ENCODE results near the gene ACAN. TPM values are rescaled to one million over a fixed set of nuclear protein-coding genes. Genes with fewer than 3 reads are reported as not detected.

ACAN gene
- total RNA-seq, 1 experiment from 2014 or later, result not detected

DNA sequence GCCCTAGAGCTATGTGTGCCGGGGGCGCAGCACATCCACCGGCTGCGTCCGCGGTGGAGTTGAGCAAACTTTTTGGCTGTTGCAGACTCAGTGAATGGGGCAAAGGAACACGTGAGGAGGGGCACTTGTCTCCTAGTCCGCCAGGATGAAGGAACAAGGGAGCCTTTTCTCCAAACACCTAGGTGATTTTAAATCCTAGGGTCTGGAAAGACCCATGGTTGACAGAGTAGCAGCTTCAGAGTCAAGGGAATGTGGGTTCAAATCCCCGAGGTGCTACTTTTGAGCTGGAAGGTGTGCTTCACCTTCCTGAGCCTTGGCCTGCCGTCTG is 648 bp downstream of the ACAN start:
- no peak overlapping the region for H2AFZ ChIP-seq (ENCODE audit: low read length)
- no peak for DNase-seq
- no peaks in the 10 kb centered on the region for H4K20me1 ChIP-seq (ENCODE audit: insufficient read depth, low read depth, low read length)
- no peaks in the 10 kb centered on the region for H3K9me2 ChIP-seq (replicated peaks; ENCODE audit: insufficient read depth, low read length)
- no peaks in the 10 kb centered on the region for H3K79me2 ChIP-seq (ENCODE audit: low read length)
- peaks cover 1% of the 10 kb centered on the region; the same call in 1 of the 2 replicates for H3K4me1 ChIP-seq (ENCODE audit: low read length)
- H3K27me3 ChIP-seq (ENCODE audit: low read length), result no peaks in the 10 kb centered on the region
- H3K27ac ChIP-seq (ENCODE audit: low read length), result no peak overlapping the region
- no peaks in the 10 kb centered on the region for H3K9me3 ChIP-seq (ENCODE audit: low read length)
- no peak overlapping the region for H3K4me3 ChIP-seq (ENCODE audit: low read length)
- no peak overlapping the region for H3K4me2 ChIP-seq (ENCODE audit: low read depth, low read length, poor library complexity, severe bottlenecking)
- no peaks in the 10 kb centered on the region for H3K36me3 ChIP-seq (ENCODE audit: insufficient read depth, low read length)
- H3K9ac ChIP-seq (ENCODE audit: low read length), result no peak overlapping the region

DNA sequence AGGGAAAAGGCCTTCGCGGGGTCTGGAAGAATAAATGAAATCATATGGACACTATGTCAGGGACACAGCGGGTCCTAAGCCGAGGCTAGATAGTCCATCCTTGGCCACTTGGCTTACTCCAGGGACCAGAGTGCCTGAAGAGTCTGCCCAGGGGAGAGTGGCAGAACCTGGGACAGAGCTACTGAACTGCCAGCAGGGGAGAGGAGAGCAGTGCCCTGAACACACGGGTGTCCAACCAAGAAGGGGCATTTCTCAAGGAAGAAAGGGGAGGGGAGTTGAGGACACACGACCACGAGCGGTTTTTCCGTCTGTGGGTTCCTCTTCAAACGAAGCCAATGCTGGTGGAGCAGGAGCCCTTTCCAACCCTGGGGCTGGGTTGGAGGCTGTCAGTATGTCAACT is 1.0 kb downstream of the ACAN start:
- no peaks in the 10 kb centered on the region for H3K36me3 ChIP-seq (ENCODE audit: insufficient read depth, low read length)
- no peak overlapping the region for H3K27ac ChIP-seq (ENCODE audit: low read length)
- no peak for DNase-seq
- H3K4me1 ChIP-seq (ENCODE audit: low read length), result peaks cover 5% of the 10 kb centered on the region
- no peaks in the 10 kb centered on the region for H3K9me3 ChIP-seq (ENCODE audit: low read length)
- H4K20me1 ChIP-seq (ENCODE audit: insufficient read depth, low read depth, low read length), result no peaks in the 10 kb centered on the region
- no peaks in the 10 kb centered on the region for H3K9me2 ChIP-seq (replicated peaks; ENCODE audit: insufficient read depth, low read length)
- H3K79me2 ChIP-seq (ENCODE audit: low read length), result no peaks in the 10 kb centered on the region
- no peaks in the 10 kb centered on the region for H3K27me3 ChIP-seq (ENCODE audit: low read length)
- no peak overlapping the region for H3K4me2 ChIP-seq (ENCODE audit: low read depth, low read length, poor library complexity, severe bottlenecking)
- H3K9ac ChIP-seq (ENCODE audit: low read length), result no peak overlapping the region
- no peak overlapping the region for H3K4me3 ChIP-seq (ENCODE audit: low read length)
- H2AFZ ChIP-seq (ENCODE audit: low read length), result no peak overlapping the region

DNA sequence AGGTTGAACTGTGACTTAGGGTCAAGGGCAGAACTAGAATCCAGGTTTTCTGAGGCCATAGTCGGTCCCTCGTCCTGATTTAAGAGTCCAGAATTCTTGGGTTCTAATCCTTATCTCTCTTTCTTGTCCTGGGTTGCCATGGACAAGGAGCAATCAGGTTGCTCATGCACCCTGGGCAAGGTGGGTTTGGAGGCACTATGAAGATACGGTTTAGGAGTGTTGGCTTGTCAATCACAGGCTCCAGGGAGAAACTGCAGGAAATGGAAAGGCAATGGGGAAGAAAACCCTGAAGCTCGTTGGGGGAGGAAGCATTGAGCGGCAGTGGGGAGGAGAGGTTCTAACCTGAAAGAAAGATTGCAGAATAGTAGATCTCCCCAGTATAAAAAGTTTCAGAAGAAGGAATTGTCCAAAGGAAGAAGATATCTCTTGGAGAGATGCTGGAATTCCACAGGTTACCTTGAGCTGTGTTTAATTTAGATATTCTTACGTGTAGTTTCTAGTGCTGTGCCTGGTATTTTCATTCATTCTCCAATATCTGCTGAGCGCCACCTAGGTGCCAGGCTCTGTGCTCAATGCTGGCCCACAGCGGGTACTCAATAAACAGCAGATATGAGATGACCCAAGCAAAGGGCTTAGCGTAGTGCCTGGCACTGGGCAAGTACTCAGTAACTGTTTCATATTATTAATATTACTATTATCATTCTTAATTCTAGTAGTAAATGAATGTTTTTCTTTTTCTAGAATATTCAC is 2.0 kb downstream of the ACAN start:
- Histone ChIP-seq H2AFZ (ENCODE audit: low read length) (no peak overlapping the region), H3K4me2 (ENCODE audit: low read depth, low read length, poor library complexity, severe bottlenecking) (no peak overlapping the region), H3K4me3 (ENCODE audit: low read length) (no peak overlapping the region), H4K20me1 (ENCODE audit: insufficient read depth, low read depth, low read length) (no peaks in the 10 kb centered on the region), H3K9ac (ENCODE audit: low read length) (no peak overlapping the region), H3K9me3 (ENCODE audit: low read length) (no peaks in the 10 kb centered on the region), H3K36me3 (ENCODE audit: insufficient read depth, low read length) (no peaks in the 10 kb centered on the region), H3K27ac (ENCODE audit: low read length) (no peak overlapping the region), H3K79me2 (ENCODE audit: low read length) (no peaks in the 10 kb centered on the region), H3K9me2 (replicated peaks; ENCODE audit: insufficient read depth, low read length) (no peaks in the 10 kb centered on the region), H3K4me1 (ENCODE audit: low read length) (peaks cover 7% of the 10 kb centered on the region), H3K27me3 (ENCODE audit: low read length) (no peaks in the 10 kb centered on the region)
- peak; percentile 46 for DNase-seq

DNA sequence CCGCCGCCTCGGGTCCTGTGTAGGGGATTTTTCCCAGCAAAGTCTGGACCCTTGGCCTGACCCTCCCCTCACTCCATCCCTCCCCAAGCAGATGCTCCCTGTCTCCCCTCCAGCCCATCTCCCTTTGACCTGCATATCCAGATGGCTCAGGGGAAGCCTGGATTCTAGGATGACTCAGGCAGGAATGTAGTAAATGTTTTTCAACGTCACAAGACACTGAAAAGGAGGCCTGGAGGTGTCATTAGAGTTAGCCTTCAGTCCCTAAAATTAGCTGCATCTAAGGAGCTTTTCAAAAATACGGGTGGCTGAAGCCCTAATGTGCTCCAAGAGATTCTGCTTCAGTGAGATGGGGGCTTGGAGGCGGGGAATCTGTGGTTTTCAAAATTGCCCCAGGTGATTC is 7.2 kb downstream of the ACAN start:
- H2AFZ ChIP-seq (ENCODE audit: low read length), result no peak overlapping the region
- no peak for DNase-seq

DNA sequence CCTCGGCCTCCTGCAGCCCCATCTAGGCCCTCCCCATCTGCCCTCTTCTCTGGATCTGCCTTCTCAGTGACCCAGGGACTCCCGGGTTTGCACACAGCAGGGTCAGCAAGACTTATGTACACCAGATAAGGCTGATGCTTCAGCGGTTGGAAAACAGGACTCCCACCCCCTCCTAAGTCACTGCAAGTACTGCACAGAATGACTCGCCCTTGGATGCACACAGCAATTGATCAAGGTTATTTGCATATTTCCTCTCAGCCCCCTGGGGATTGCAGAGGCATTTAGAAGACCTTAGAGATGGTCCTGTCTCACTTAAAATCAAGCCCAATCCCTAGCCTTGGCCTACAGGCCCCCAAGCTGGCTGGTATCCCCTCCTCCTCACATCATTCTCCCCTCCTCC is 8.9 kb downstream of the ACAN start:
- Histone ChIP-seq H2AFZ (ENCODE audit: low read length) (no peak overlapping the region), H3K27ac (ENCODE audit: low read length) (no peak overlapping the region), H3K27me3 (ENCODE audit: low read length) (0 out of 2 replicates have a peak, but pooled peaks cover 3% of the 10 kb centered on the region), H3K9me2 (replicated peaks; ENCODE audit: insufficient read depth, low read length) (no peaks in the 10 kb centered on the region), H3K79me2 (ENCODE audit: low read length) (no peaks in the 10 kb centered on the region), H3K4me3 (ENCODE audit: low read length) (no peak overlapping the region), H4K20me1 (ENCODE audit: insufficient read depth, low read depth, low read length) (no peaks in the 10 kb centered on the region), H3K9me3 (ENCODE audit: low read length) (no peaks in the 10 kb centered on the region), H3K4me1 (ENCODE audit: low read length) (peaks cover 18% of the 10 kb centered on the region), H3K36me3 (ENCODE audit: insufficient read depth, low read length) (no peaks in the 10 kb centered on the region), H3K4me2 (ENCODE audit: low read depth, low read length, poor library complexity, severe bottlenecking) (no peak overlapping the region), H3K9ac (ENCODE audit: low read length) (no peak overlapping the region)
- DNase-seq, result no peak

More for the DNA sequence above, 7.2 kb downstream of the ACAN start:
- no peaks in the 10 kb centered on the region for H4K20me1 ChIP-seq (ENCODE audit: insufficient read depth, low read depth, low read length)
- H3K4me1 ChIP-seq (ENCODE audit: low read length), result peaks cover 18% of the 10 kb centered on the region
- no peaks in the 10 kb centered on the region for H3K9me2 ChIP-seq (replicated peaks; ENCODE audit: insufficient read depth, low read length)
- no peak overlapping the region for H3K27ac ChIP-seq (ENCODE audit: low read length)
- no peaks in the 10 kb centered on the region for H3K36me3 ChIP-seq (ENCODE audit: insufficient read depth, low read length)
- no peak overlapping the region for H3K4me2 ChIP-seq (ENCODE audit: low read depth, low read length, poor library complexity, severe bottlenecking)
- no peak overlapping the region for H3K4me3 ChIP-seq (ENCODE audit: low read length)
- 0 out of 2 replicates have a peak, but pooled peaks cover 3% of the 10 kb centered on the region for H3K27me3 ChIP-seq (ENCODE audit: low read length)
- H3K9ac ChIP-seq (ENCODE audit: low read length), result no peak overlapping the region
- H3K9me3 ChIP-seq (ENCODE audit: low read length), result no peaks in the 10 kb centered on the region
- H3K79me2 ChIP-seq (ENCODE audit: low read length), result no peaks in the 10 kb centered on the region

DNA sequence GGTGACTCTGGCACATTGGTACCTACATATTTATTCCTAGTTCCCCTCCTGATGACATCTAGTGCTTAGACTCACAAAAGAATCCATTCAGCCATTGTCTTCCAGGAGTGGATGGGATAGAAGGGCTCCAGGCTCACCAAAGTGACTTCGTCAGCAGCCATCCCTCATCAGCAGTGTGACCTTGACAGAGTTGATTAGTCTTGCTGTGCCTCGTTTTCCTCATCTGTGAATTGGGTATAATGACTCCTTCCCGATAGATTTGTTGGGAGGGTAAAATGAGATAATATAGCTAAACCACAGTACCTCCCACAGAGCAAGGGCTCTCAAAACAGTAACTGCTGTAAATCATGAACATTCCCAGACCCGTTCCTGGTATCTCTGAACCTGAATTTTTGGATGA is 10.7 kb downstream of the ACAN start:
- Histone ChIP-seq H3K4me3 (ENCODE audit: low read length) (no peak overlapping the region), H3K79me2 (ENCODE audit: low read length) (no peaks in the 10 kb centered on the region), H2AFZ (ENCODE audit: low read length) (no peak overlapping the region), H3K9me2 (replicated peaks; ENCODE audit: insufficient read depth, low read length) (no peaks in the 10 kb centered on the region), H4K20me1 (ENCODE audit: insufficient read depth, low read depth, low read length) (no peaks in the 10 kb centered on the region), H3K36me3 (ENCODE audit: insufficient read depth, low read length) (no peaks in the 10 kb centered on the region), H3K9ac (ENCODE audit: low read length) (no peak overlapping the region), H3K9me3 (ENCODE audit: low read length) (no peaks in the 10 kb centered on the region), H3K4me2 (ENCODE audit: low read depth, low read length, poor library complexity, severe bottlenecking) (no peak overlapping the region), H3K4me1 (ENCODE audit: low read length) (peaks cover 16% of the 10 kb centered on the region), H3K27me3 (ENCODE audit: low read length) (0 out of 2 replicates have a peak, but pooled peaks cover 3% of the 10 kb centered on the region), H3K27ac (ENCODE audit: low read length) (no peak overlapping the region)
- DNase-seq, result no peak

DNA sequence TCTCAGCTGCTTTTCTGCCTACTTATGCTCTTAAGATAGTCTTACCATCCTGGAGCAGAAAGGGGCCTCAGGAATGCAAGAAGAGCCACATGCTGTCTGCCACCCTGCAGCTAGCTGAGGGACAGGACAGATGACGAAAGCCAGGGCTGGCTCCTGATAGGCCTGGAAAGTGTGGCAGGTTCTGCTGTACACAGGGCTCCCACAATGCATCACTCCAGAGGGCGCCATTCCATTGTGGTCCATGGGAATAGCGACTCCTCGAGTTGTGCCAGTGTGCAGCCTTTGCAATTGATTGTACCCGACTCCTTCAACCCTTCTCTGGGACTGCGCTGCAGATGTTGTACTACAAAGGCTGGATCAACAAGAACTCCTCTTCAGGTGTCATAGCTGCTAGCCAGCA is 11.2 kb downstream of the ACAN start:
- no peaks in the 10 kb centered on the region for H3K9me3 ChIP-seq (ENCODE audit: low read length)
- no peak overlapping the region for H3K9ac ChIP-seq (ENCODE audit: low read length)
- no peak overlapping the region for H2AFZ ChIP-seq (ENCODE audit: low read length)
- H3K9me2 ChIP-seq (replicated peaks; ENCODE audit: insufficient read depth, low read length), result no peaks in the 10 kb centered on the region
- H3K27ac ChIP-seq (ENCODE audit: low read length), result no peak overlapping the region
- peaks cover 12% of the 10 kb centered on the region for H3K4me1 ChIP-seq (ENCODE audit: low read length)
- no peak for DNase-seq
- H4K20me1 ChIP-seq (ENCODE audit: insufficient read depth, low read depth, low read length), result no peaks in the 10 kb centered on the region
- 0 out of 2 replicates have a peak, but pooled peaks cover 3% of the 10 kb centered on the region for H3K27me3 ChIP-seq (ENCODE audit: low read length)
- no peaks in the 10 kb centered on the region for H3K79me2 ChIP-seq (ENCODE audit: low read length)
- H3K4me2 ChIP-seq (ENCODE audit: low read depth, low read length, poor library complexity, severe bottlenecking), result no peak overlapping the region
- H3K36me3 ChIP-seq (ENCODE audit: insufficient read depth, low read length), result no peaks in the 10 kb centered on the region
- no peak overlapping the region for H3K4me3 ChIP-seq (ENCODE audit: low read length)

DNA sequence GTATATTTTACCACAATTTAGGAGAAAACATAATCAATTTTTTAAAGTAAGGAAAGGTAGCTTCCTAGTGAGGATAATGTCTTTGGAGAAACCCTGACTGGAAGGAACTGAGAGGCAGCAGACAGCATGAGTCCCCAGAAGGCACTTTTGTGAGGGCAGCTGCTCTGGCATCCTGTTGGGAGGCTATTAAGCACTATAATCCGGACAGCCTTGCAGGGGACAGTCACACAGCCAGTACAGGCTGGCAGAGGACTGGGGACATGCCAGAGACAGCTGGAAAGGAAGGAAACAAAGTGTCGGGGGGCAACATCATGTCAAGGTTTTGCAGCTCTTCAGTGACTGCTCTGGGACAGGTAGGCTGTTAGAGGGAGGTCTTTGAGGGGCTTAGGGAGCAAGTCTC is 15.7 kb downstream of the ACAN start:
- 0 out of 2 replicates have a peak, but pooled peaks cover under 1% of the 10 kb centered on the region for H3K27me3 ChIP-seq (ENCODE audit: low read length)
- no peaks in the 10 kb centered on the region for H3K9me3 ChIP-seq (ENCODE audit: low read length)
- no peaks in the 10 kb centered on the region for H3K9me2 ChIP-seq (replicated peaks; ENCODE audit: insufficient read depth, low read length)
- no peak overlapping the region for H2AFZ ChIP-seq (ENCODE audit: low read length)
- H3K36me3 ChIP-seq (ENCODE audit: insufficient read depth, low read length), result no peaks in the 10 kb centered on the region
- H3K4me3 ChIP-seq (ENCODE audit: low read length), result no peak overlapping the region
- no peaks in the 10 kb centered on the region for H4K20me1 ChIP-seq (ENCODE audit: insufficient read depth, low read depth, low read length)
- no peak overlapping the region for H3K9ac ChIP-seq (ENCODE audit: low read length)
- DNase-seq, result no peak
- no peaks in the 10 kb centered on the region for H3K79me2 ChIP-seq (ENCODE audit: low read length)
- H3K4me2 ChIP-seq (ENCODE audit: low read depth, low read length, poor library complexity, severe bottlenecking), result no peak overlapping the region
- H3K4me1 ChIP-seq (ENCODE audit: low read length), result no peaks in the 10 kb centered on the region
- no peak overlapping the region for H3K27ac ChIP-seq (ENCODE audit: low read length)
